Kasumi-1 (cell line): ENCODE results near the gene PCED1B.

Experiments used
- DNase-seq, 2 experiments: peaks; one replicate each; lab custom pipeline; 2025; lab: John Stamatoyannopoulos, UW

Gene PCED1B

GRCh38 chr12:47067771-47068431, 11.5 kb upstream of the PCED1B start:
- DNase-seq = no peak

DNA sequence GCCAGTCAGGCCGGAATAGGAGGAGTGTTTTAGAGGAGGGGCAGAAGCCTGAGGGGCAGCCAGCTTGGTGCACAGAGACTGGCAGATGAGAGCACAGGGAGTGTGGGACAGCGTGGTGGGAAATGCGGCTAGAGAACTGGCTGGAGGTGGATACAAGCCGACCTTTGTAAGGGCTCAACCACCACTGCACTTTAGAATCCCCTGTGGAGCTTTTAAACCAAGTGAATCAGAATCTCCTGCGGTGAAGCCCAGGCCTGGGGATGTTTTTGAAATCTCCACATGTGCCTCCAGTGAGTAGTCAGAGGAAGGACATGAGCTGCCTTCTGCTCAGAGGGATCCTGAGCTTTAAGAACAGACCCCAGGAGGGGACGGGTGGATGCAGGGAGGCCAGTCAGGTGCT, 10.9 kb upstream of the PCED1B start:
- DNase-seq = no peak

DNA sequence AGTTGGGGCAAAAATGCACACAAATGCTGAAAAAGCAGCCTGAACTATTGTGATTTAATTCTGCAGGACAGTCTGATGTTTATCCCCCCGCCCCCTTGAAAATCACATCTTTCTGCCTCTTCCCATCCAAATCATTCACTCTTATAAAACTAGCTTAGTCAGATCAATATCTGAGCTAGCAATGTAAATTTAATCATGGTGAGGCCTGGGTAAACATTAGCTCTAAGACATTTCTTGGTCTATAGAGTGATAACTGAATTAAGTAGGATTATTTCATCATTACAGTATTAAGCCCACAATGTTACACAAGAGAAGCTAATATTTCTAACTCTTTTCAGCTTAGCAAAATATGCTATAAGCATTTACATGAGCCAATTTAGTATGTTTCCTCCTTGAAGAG, 9.1 kb upstream of the PCED1B start:
- DNase-seq = no peak

DNA sequence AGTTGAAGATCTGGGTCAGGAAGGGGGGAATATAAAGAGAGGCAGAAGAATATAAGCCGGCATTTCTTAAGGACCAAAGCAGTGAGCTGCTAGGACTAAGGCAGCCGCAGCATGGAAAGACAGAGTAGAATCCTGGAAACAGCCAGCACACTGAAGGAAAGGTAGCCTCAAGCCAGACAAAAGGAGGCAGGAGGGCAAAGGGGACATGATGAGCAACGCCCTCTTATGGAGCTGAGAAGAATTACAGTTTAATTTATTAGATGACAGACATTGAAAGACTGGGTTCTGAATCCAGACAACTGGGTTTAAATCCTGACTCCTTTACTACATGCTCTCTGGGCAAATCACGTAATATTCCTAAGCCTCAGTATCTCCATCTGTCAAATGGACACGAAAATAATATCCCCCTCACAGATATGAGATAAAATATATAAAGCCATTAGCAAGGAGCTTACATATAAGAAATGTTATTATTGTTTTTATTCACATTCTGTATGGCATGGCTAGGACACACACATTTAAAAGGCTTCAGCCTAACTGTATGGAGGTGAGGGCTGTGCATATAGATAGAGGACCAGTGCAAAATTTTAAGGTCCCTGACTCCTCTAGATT, 8.1 kb upstream of the PCED1B start:
- DNase-seq = peak; percentile 53 to 69

- no peak for DNase-seq
Measured at GRCh38 chr12:47073951-47074350, 5.5 kb upstream of the PCED1B start.

DNA sequence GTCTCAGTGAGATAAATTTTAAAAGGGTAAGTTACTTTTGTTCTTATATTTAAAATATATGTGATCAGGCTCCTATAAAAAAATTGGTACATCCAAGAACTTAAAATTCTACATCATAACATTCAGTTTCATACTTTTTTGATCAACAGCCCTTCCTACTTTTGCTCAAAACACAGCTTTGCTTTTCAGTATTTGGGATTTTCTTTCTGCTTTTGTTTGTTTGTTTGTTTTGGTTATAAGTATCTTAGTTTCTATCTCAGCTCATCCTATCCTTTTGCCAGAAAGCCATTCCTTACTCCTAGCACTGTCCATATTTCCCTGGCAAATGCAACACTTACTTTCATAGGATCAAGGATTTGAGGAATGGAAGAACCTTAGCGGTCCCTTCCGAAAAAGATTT, 4.7 kb upstream of the PCED1B start:
- DNase-seq = no peak

- no peak for DNase-seq
Measured at GRCh38 chr12:47075192-47076084, 4.0 kb upstream of the PCED1B start.

- no peak for DNase-seq
Measured at GRCh38 chr12:47077206-47078085, 2.0 kb upstream of the PCED1B start.

DNA sequence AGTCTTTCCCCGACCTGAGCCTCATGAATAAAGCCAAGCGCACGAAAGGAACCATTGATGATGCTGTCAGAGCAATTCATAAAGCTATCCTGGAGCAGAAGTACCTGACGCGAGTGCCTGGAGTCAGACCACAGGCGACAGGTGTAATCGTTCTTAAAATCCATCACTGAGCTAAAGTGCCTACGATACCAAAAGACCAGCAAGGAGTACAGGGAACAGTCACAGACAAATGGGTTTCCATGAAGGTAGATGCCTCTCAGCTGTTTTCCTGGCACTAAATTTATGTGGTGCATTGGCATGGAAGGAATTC, 1.4 kb upstream of the PCED1B start:
- DNase-seq = no peak

DNA sequence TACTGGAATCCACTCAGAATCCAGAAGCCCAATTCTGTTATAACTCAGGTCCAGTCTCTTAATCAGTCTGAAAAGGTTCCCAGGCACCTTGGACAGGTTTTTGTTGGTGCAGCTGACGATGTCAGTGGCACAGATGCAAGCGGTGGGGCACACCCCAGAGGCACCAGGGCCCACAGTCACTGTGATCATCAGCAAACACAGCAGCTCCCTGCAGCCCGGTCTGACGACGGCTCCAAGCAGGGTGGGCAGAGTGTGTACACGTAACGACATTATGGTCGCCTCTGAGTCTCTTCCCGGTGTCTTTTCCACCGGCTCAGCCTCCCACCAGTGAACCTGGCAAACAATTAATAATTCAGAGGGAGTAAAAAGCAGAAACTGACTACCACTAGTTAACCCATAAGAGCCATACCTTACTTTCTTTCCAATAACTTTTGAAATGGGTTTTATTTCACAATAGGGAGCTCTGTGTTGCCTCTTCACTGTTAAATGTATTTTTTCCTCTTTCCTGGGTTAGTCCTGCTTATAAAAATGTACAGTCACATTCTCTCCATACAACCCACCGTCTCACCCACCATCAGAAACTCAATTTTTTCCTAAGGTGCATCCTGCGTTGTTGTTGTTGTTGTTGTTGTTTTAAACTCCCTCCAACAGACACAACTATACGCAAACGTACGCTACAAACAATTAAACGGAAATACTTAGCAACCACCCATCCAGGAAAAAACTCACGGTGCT, 521 bp upstream of the PCED1B start:
- DNase-seq = no peak

DNA sequence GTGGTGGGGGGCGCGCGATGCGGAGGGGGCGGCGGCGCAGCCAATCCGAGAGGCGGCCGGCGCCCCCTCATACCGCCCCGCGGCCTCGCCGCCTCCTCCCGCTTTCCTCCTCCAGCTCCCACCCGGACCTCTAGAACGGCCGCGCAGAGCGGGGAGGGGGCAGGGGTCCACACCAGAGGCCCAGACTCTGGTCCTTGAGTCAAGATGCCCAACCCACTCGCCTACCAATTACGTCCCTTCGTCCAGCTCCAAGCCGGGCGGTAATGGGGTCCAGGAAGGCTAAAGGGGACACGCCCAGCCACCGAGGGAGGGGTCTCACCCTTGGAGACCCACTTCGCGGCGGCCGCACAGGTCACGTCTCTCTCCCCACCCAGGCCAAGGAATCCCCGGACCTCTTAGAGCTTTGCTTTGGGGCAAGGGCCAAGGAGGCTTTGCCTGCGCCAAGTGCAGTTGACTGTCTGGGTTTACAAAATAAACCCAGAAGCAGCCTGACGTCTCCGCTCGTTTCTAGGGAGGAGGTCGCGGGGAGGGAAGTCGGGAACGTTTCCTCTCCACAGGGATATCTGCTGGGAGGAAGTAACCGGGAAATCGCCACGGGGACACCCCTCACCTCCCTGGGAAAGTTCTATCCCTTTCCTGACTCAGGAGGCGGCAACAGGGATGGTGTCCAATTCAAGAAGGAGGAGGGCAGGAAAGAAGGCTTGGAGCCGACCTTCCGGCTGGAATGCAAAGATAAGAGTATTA, 732 bp downstream of the PCED1B start:
- no peak for DNase-seq

- no peak for DNase-seq
Measured at GRCh38 chr12:47080725-47081502, 1.5 kb downstream of the PCED1B start.

DNA sequence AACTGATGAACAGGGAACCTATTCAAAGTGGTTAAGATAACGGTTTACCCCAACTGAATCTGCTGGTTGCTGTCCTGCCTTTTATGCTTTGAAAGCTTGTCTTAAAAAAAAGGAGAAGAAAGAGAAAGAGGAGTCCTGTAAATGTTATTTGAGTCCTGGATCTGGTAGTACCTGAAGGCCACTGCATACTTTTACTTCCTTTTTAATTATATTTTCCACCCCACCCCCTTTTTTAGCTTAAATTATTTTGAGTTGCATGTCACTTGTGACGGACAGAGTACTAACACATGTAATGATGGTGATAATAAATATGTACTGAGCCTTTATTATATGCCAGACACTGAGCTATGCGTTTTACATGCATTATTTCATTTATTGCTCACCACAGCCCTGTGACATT, 2.9 kb downstream of the PCED1B start:
- no peak for DNase-seq

DNA sequence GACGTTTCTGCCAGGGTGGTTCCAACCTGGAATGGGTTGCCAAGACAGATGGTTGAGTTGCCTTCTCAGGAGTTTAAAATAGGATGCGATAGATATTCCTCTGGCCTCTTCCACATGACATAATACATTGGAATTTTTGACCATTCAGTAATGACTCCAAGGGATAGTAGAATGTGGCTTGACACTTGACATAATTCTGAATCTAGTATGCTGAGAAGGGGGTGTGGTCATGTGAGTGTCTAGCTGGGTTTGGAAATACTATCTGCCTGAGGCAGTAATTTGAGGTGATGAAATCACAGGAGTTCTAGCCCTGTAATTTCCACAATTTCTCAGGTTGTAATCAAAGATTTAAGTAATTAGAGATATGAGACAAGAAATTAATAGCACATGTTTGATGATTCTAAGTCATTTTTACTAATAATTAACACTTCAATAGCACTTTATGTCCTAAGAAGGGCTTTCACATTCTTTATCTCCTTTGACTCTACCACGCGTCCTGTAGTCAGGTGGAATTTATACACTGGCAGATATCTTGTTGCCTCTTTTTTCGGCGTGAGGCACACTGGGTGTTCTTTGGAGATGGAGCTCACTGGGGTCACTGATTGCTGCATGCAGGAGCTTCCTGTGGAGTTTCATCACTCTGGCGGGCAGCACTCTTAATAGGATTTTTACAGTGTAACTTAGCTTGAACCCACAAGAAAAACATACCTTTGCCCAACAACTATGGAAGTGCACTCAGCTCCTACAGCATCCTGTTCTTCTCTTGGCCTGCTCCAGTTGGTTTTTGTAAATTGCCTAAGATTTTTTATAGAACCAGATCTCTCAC, 3.6 kb downstream of the PCED1B start:
- DNase-seq = no peak

DNA sequence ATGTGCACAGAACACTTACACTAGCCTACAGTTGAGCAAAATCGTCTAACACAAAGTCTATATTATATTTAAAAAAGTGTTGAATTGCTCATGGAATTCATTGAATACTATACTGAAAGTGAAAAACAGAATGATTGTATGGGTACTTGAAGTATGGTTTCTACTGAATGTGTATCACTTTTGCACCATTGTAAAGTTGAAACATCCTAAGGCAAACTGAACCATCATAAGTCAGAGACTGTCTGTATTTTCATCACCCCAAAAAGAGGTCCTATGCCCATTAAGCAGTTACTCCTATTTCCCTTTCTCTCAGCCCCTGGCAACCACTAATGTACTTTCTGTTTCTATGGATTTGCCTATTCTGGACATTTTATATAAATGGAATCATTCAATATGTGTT, 4.8 kb downstream of the PCED1B start:
- no peak for DNase-seq

DNA sequence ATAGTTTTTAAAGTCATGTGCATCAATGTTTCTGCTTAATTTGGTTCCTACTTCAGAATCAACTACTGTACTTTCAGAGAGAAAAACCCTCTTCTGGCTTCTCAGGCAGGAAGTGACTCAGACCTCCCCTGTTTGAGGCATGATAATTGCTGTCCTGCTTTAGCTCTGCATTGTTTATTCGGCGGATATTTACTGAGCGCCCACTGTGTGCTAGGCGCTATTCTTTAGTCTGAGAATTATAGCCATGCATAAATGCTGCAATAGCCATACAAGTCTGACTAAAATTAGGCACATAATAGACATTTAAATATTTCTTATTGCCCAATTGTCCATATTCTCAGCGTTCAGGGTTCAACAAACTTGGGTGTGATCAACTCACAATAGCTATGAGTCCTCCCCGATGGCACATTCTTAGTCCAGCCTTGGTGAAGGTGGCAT, 6.4 kb downstream of the PCED1B start:
- peak; percentile 52 to 59 for DNase-seq

- DNase-seq = no peak
Measured at GRCh38 chr12:47087088-47087688, 7.8 kb downstream of the PCED1B start.
